ENCODE measurements around the gene RIT2.

DNA sequence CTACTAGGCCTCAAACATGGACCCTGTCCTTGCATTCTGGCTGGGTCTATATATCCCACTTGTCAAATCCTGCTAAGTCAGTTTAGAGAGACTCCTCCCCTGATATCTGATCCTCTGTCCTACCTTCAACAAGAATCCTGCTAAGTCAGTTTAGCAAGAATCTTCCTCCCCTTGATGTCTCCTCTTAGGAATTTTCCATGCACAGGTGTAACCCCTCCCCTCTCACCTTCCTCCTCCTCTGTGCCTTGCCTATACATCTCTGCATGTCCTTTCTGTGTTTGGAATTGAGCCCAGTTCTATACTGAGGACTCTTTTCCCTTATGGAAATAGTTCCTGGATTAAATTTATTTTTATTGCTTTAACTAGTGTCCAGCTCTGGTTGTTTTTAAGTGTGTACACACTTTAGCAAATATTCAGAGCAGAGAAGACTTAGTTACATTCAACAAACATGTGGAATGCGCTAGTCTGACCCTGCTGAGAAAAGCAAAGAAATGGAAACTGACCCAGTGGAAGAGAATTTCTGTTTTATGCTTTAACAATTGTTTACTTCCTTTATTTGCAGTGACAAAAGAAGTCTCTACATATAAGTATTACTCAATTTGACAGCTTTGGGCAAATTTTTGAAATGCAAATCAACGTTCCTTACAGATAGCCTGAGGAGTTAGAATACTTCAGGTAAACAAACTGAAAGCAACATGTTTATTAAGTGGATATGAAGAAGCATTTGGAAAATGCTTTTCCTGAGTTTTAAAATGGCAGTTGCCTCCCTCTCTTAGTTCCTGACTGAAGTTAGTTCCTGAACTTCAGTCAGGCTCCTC lies 80.6 kb downstream of the RIT2 start:
- TF ChIP-seq, protein P1, sequence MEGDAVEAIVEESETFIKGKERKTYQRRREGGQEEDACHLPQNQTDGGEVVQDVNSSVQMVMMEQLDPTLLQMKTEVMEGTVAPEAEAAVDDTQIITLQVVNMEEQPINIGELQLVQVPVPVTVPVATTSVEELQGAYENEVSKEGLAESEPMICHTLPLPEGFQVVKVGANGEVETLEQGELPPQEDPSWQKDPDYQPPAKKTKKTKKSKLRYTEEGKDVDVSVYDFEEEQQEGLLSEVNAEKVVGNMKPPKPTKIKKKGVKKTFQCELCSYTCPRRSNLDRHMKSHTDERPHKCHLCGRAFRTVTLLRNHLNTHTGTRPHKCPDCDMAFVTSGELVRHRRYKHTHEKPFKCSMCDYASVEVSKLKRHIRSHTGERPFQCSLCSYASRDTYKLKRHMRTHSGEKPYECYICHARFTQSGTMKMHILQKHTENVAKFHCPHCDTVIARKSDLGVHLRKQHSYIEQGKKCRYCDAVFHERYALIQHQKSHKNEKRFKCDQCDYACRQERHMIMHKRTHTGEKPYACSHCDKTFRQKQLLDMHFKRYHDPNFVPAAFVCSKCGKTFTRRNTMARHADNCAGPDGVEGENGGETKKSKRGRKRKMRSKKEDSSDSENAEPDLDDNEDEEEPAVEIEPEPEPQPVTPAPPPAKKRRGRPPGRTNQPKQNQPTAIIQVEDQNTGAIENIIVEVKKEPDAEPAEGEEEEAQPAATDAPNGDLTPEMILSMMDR (IDR thresholded peaks at IDR 0.05), result no peak
- no peak for TF ChIP-seq POLR2A (IDR thresholded peaks at IDR 0.05)
